Parathyroid adenoma (tissue), 2 donors: ENCODE measurements around the gene DGKD.

Source experiments
- H2AFZ ChIP-seq: fragments of 300-600 bp; sonication (generic); one replicate; pipeline ENCODE4 v1.7.0; 2017; ENCODE audit warnings: antibody characterized with exemption, mild to moderate bottlenecking
- H3K27ac ChIP-seq: fragments of 300-600 bp; sonication (generic); one replicate; pipeline ENCODE4 v1.7.0; 2017
- H3K27me3 ChIP-seq: fragments of 300-600 bp; sonication (generic); one replicate; pipeline ENCODE4 v1.7.0; 2017; ENCODE audit warnings: low read length; ENCODE audit not compliant: control insufficient read depth, insufficient read depth
- H3K36me3 ChIP-seq: fragments of 300-600 bp; sonication (generic); one replicate; pipeline ENCODE4 v1.7.0; 2017; ENCODE audit warnings: low read length; ENCODE audit not compliant: control insufficient read depth, insufficient read depth
- H3K4me1 ChIP-seq: fragments of 300-600 bp; sonication (generic); one replicate; pipeline ENCODE4 v1.7.0; 2017; ENCODE audit warnings: control low read depth
- H3K4me2 ChIP-seq: fragments of 300-600 bp; sonication (generic); one replicate; pipeline ENCODE4 v1.7.0; 2017; ENCODE audit warnings: low read length
- H3K4me3 ChIP-seq: fragments of 300-600 bp; sonication (generic); one replicate; pipeline ENCODE4 v1.7.0; 2017; ENCODE audit warnings: low read depth, low read length
- H3K79me2 ChIP-seq: fragments of 300-600 bp; sonication (generic); one replicate; pipeline ENCODE4 v1.7.0; 2017; ENCODE audit warnings: control low read depth
- H3K9ac ChIP-seq: fragments of 300-600 bp; sonication (generic); one replicate; pipeline ENCODE4 v1.7.0; 2017; ENCODE audit warnings: mild to moderate bottlenecking
- H3K9me3 ChIP-seq: fragments of 300-600 bp; sonication (generic); one replicate; pipeline ENCODE4 v1.7.0; 2017; ENCODE audit warnings: low read length; ENCODE audit not compliant: control insufficient read depth
- CTCF ChIP-seq: fragments of 300-600 bp; sonication (generic); IDR thresholded peaks from one replicate; pipeline ENCODE4 v1.7.0; 2017; ENCODE audit warnings: antibody characterized with exemption, mild to moderate bottlenecking
- donor health status: primary hyperparathyroidism.

DGKD gene

GRCh38 chr2:233461481-233461891 is 107.2 kb downstream of the DGKD start:
- TF ChIP-seq CTCF: no peak
- H3K9ac ChIP-seq: no peak overlapping the region
- no peaks in the 10 kb centered on the region for H3K79me2 ChIP-seq
- no peak overlapping the region for H3K4me2 ChIP-seq
- no peak overlapping the region for H3K4me3 ChIP-seq
- H3K27me3 ChIP-seq: no peaks in the 10 kb centered on the region
- no peaks in the 10 kb centered on the region for H3K9me3 ChIP-seq
- H3K36me3 ChIP-seq: no peaks in the 10 kb centered on the region
- no peak overlapping the region for H3K27ac ChIP-seq
- no peaks in the 10 kb centered on the region for H3K4me1 ChIP-seq
- H2AFZ ChIP-seq: no peak overlapping the region

DNA sequence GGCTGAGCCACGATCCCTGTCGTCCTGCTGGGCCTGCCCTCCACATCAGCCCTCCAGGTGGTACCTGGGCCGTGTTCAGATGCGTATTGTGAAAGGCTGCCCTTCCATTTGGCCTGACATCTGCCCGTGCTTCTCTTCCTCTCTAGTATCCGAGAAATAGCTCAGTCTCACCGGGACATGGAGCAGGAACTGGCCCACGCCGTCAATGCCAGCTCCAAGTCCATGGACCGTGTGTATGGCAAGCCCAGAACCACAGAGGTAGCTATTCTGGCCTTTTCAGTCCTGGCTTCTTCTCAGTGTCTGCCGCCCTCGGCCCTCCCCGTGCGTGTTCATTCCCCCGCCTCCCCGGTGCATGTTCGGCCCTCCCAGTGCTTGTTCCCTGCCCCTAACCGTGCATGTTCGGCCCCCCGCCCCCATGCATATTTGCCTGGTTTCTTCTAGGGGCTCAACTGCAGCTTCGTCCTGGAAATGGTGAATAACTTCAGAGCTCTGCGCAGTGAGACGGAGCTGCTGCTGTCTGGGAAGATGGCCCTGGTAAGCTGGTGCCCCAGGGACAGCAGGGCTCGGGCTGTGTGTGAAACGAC is 108.0 kb downstream of the DGKD start:
- Histone ChIP-seq H3K9me3 (no peaks in the 10 kb centered on the region), H3K4me2 (no peak overlapping the region), H3K36me3 (no peaks in the 10 kb centered on the region), H3K4me3 (no peak overlapping the region), H3K79me2 (no peaks in the 10 kb centered on the region), H3K27ac (no peak overlapping the region), H3K4me1 (no peaks in the 10 kb centered on the region), H3K9ac (no peak overlapping the region), H3K27me3 (no peaks in the 10 kb centered on the region), H2AFZ (no peak overlapping the region)
- TF ChIP-seq CTCF: no peak

DNA sequence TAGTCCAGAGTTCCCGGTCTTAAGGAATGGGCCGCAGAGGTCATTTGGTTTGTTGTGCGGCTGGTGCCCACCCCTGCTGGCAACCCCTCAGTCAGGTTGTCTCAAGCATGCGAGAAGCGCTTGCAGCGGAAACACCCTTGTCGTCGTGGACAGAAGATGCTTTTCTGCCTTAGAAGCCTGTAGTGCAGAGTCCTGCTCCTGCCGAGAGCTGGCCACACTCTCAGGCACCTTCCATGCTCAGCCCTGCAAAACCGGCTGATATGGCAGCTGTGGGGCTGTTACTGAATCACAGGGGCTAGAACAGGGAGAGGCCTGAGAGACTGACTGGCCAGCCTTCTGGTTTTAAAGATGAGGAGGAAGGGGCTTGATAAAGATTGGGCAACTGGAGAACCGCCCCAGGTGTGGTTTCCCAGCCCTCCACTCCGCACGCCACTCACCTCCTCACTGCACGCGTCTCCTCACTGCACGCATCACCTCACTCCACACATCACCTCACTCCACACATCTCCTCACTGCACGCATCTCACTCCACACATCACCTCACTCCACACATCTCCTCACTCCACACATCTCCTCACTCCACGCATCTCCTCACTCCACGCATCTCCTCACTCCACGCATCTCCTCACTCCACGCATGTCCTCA is 108.7 kb downstream of the DGKD start:
- Histone ChIP-seq H3K27me3 (no peaks in the 10 kb centered on the region), H3K4me3 (no peak overlapping the region), H2AFZ (no peak overlapping the region), H3K4me2 (no peak overlapping the region), H3K9ac (no peak overlapping the region), H3K9me3 (no peaks in the 10 kb centered on the region), H3K36me3 (no peaks in the 10 kb centered on the region), H3K27ac (no peak overlapping the region), H3K4me1 (no peaks in the 10 kb centered on the region), H3K79me2 (no peaks in the 10 kb centered on the region)
- no peak for TF ChIP-seq CTCF

GRCh38 chr2:233463586-233463985 is 109.3 kb downstream of the DGKD start:
- no peak for TF ChIP-seq CTCF
- Histone ChIP-seq H3K4me2 (no peak overlapping the region), H3K79me2 (no peaks in the 10 kb centered on the region), H3K9ac (no peak overlapping the region), H3K4me1 (no peaks in the 10 kb centered on the region), H2AFZ (no peak overlapping the region), H3K4me3 (no peak overlapping the region), H3K27me3 (no peaks in the 10 kb centered on the region), H3K9me3 (no peaks in the 10 kb centered on the region), H3K36me3 (no peaks in the 10 kb centered on the region), H3K27ac (no peak overlapping the region)

GRCh38 chr2:233464056-233464455 is 109.8 kb downstream of the DGKD start:
- H3K27me3 ChIP-seq: no peaks in the 10 kb centered on the region
- H3K9ac ChIP-seq: no peak overlapping the region
- H3K4me3 ChIP-seq: no peak overlapping the region
- no peaks in the 10 kb centered on the region for H3K9me3 ChIP-seq
- H3K4me1 ChIP-seq: no peaks in the 10 kb centered on the region
- no peaks in the 10 kb centered on the region for H3K36me3 ChIP-seq
- TF ChIP-seq CTCF: no peak
- no peak overlapping the region for H3K27ac ChIP-seq
- H2AFZ ChIP-seq: no peak overlapping the region
- no peak overlapping the region for H3K4me2 ChIP-seq
- H3K79me2 ChIP-seq: no peaks in the 10 kb centered on the region
